COLO668 (cell line): ENCODE results near the gene SYTL2.
"Not testable (repeated sequence)": the region's sequence is repeated elsewhere in the genome, so short reads cannot be mapped to it uniquely, and the experiment has no call there.

Experiments
- DNase-seq: peaks from one replicate; lab custom pipeline; 2025; ENCODE audit not compliant: unreplicated experiment; lab: John Stamatoyannopoulos, UW

The SYTL2 gene

GRCh38 chr11:85698195-85698594, 112.7 kb downstream of the SYTL2 start:
- DNase-seq, result no peak

- DNase-seq, result no peak
Measured at GRCh38 chr11:85697747-85698146, 113.2 kb downstream of the SYTL2 start.

GRCh38 chr11:85695546-85695945, 115.4 kb downstream of the SYTL2 start:
- DNase-seq, result no peak

GRCh38 chr11:85694385-85694980, 116.5 kb downstream of the SYTL2 start:
- DNase-seq, result no peak

GRCh38 chr11:85685820-85686459, 125.0 kb downstream of the SYTL2 start, which contains the start of gene CCDC89:
TSS of gene CCDC89 (minus strand) at chr11:85686195. CDS start at chr11:85686130, 65 bp downstream.
- no peak for DNase-seq

- DNase-seq, result no peak
Measured at GRCh38 chr11:85685125-85685819, 125.7 kb downstream of the SYTL2 start.

- no peak for DNase-seq
Measured at GRCh38 chr11:85682330-85683305, 128.3 kb downstream of the SYTL2 start.

GRCh38 chr11:85680897-85681296, 130.0 kb downstream of the SYTL2 start:
- no peak for DNase-seq

GRCh38 chr11:85679576-85679975, 131.4 kb downstream of the SYTL2 start:
- no peak for DNase-seq

- DNase-seq, result no peak
Measured at GRCh38 chr11:85673393-85673792, 137.5 kb downstream of the SYTL2 start.

GRCh38 chr11:85672105-85672902, 138.6 kb downstream of the SYTL2 start:
- no peak for DNase-seq

- not testable (repeated sequence) for DNase-seq
Measured at GRCh38 chr11:85670949-85671663, 139.8 kb downstream of the SYTL2 start.

GRCh38 chr11:85668157-85668556, 142.8 kb downstream of the SYTL2 start:
- DNase-seq, result no peak

GRCh38 chr11:85666687-85667086, 144.3 kb downstream of the SYTL2 start:
- no peak for DNase-seq

GRCh38 chr11:85665733-85666132, 145.2 kb downstream of the SYTL2 start:
- DNase-seq, result no peak

GRCh38 chr11:85664615-85665481, 146.1 kb downstream of the SYTL2 start, which contains the start of gene CREBZF:
TSS of gene CREBZF (minus strand) at chr11:85665129. CDS start at chr11:85664875, 254 bp downstream.
- peak; percentile 93 for DNase-seq

GRCh38 chr11:85663753-85664614, 147.0 kb downstream of the SYTL2 start:
- DNase-seq, result peak; percentile 81
